ENCODE results near the gene KCNQ1.

The KCNQ1 gene

GRCh38 chr11:2449548-2450320 lies 4.9 kb downstream of the KCNQ1 start:
- in situ Hi-C loops (cut with HindIII; ENCODE audit: low sequenced_read_pairs), result no loop called here
- no peak for TF ChIP-seq CTCF (IDR thresholded peaks at IDR 0.05; ENCODE audit: low read depth, low read length, missing control alignments)
- no peak overlapping the region for H3K4me3 ChIP-seq (ENCODE audit: low read depth, low read length)
- DNase-seq (ENCODE audit: low read depth), result no peak

- in situ Hi-C loops (cut with HindIII; ENCODE audit: low sequenced_read_pairs), result no loop called here
- H3K4me3 ChIP-seq (ENCODE audit: low read depth, low read length), result no peak overlapping the region
- no peak for TF ChIP-seq CTCF (IDR thresholded peaks at IDR 0.05; ENCODE audit: low read depth, low read length, missing control alignments)
- DNase-seq (ENCODE audit: low read depth), result no peak
Measured at GRCh38 chr11:2450321-2451041, 5.7 kb downstream of the KCNQ1 start.

GRCh38 chr11:2451336-2451735 lies 6.5 kb downstream of the KCNQ1 start:
- H3K4me3 ChIP-seq (ENCODE audit: low read depth, low read length), result no peak overlapping the region
- TF ChIP-seq CTCF (IDR thresholded peaks at IDR 0.05; ENCODE audit: low read depth, low read length, missing control alignments), result no peak
- DNase-seq (ENCODE audit: low read depth), result no peak
- in situ Hi-C loops (cut with HindIII; ENCODE audit: low sequenced_read_pairs), result no loop called here

- in situ Hi-C loops (cut with HindIII; ENCODE audit: low sequenced_read_pairs), result no loop called here
- H3K4me3 ChIP-seq (ENCODE audit: low read depth, low read length), result no peak overlapping the region
- no peak for TF ChIP-seq CTCF (IDR thresholded peaks at IDR 0.05; ENCODE audit: low read depth, low read length, missing control alignments)
- no peak for DNase-seq (ENCODE audit: low read depth)
Measured at GRCh38 chr11:2451916-2452315, 7.1 kb downstream of the KCNQ1 start.

- no peak for DNase-seq (ENCODE audit: low read depth)
- TF ChIP-seq CTCF (IDR thresholded peaks at IDR 0.05; ENCODE audit: low read depth, low read length, missing control alignments), result no peak
- H3K4me3 ChIP-seq (ENCODE audit: low read depth, low read length), result no peak overlapping the region
- in situ Hi-C loops (cut with HindIII; ENCODE audit: low sequenced_read_pairs), result no loop called here
Measured at GRCh38 chr11:2452321-2453012, 7.7 kb downstream of the KCNQ1 start.

- in situ Hi-C loops (cut with HindIII; ENCODE audit: low sequenced_read_pairs), result no loop called here
- no peak for TF ChIP-seq CTCF (IDR thresholded peaks at IDR 0.05; ENCODE audit: low read depth, low read length, missing control alignments)
- no peak for DNase-seq (ENCODE audit: low read depth)
- no peak overlapping the region for H3K4me3 ChIP-seq (ENCODE audit: low read depth, low read length)
Measured at GRCh38 chr11:2453436-2453835, 8.6 kb downstream of the KCNQ1 start.

All from astrocyte of the cerebellum (primary cell).